ENCODE results near the gene CHRNB2.

DNA sequence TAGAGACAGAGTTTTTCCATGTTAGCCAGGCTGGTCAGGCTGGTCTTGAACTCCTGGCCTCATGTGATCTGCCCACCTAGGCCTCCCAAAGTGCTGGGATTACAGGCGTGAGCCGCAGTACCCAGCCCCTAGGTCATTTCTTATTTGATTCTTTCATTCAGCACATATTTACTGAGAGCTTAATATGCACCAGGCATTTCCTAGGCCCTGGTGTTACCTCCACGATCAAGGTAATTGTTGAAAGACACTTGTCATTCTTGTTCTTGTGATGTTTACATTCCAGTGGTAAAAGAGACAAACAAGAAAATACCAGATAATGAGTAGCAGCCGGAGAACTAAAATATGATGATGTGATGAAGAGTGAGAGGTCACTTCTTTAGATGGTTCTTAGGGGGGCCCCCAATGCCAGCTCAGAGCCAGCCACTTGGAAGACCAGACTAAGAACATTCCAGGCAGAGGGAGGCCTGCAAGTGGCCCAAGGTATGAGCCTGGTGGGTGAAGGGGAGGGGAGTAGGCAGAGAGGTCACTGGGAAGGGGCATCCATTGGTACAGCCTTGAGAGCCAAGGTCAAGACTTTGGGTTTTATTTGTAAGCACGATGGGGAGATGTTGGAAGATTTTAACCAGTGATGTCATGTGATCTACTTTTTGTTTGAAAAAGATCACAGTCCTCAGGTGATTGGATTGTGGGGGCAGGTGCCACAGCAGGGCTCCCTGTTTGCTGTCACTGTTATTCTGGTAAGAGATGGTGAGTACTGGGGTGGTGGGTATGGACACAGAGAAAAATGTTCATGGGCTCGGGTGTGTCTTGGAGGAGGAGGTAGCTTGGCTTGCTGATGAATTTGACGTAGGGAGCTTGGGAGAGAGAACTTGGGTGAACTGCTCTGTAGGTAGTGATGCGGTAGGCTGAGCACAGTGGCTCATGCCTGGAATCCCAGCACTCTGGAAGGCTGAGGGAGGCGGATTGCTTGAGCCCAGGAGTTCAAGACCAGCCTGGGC lies 27.8 kb upstream of the CHRNB2 start:
- TF ChIP-seq, protein P1, sequence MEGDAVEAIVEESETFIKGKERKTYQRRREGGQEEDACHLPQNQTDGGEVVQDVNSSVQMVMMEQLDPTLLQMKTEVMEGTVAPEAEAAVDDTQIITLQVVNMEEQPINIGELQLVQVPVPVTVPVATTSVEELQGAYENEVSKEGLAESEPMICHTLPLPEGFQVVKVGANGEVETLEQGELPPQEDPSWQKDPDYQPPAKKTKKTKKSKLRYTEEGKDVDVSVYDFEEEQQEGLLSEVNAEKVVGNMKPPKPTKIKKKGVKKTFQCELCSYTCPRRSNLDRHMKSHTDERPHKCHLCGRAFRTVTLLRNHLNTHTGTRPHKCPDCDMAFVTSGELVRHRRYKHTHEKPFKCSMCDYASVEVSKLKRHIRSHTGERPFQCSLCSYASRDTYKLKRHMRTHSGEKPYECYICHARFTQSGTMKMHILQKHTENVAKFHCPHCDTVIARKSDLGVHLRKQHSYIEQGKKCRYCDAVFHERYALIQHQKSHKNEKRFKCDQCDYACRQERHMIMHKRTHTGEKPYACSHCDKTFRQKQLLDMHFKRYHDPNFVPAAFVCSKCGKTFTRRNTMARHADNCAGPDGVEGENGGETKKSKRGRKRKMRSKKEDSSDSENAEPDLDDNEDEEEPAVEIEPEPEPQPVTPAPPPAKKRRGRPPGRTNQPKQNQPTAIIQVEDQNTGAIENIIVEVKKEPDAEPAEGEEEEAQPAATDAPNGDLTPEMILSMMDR (IDR thresholded peaks at IDR 0.05): no peak
- no peak for TF ChIP-seq POLR2A (IDR thresholded peaks at IDR 0.05)
- TF ChIP-seq EP300 (IDR thresholded peaks at IDR 0.05; ENCODE audit: low read depth): no peak
- TF ChIP-seq POLR2AphosphoS5 (IDR thresholded peaks at IDR 0.05): no peak
